ENCODE results near the gene ARPC5L. TPM values are rescaled to one million over a fixed set of nuclear protein-coding genes. Genes with fewer than 3 reads are reported as not detected.

ARPC5L gene
- total RNA-seq, 1 donor from 2014 or later: 52.8 TPM

- DNase-seq (ENCODE audit: extremely low read depth, low read depth, low spot score): no peak
These were observed 1.2 kb upstream of the ARPC5L start for GRCh38 chr9:124860582-124861341.

DNA sequence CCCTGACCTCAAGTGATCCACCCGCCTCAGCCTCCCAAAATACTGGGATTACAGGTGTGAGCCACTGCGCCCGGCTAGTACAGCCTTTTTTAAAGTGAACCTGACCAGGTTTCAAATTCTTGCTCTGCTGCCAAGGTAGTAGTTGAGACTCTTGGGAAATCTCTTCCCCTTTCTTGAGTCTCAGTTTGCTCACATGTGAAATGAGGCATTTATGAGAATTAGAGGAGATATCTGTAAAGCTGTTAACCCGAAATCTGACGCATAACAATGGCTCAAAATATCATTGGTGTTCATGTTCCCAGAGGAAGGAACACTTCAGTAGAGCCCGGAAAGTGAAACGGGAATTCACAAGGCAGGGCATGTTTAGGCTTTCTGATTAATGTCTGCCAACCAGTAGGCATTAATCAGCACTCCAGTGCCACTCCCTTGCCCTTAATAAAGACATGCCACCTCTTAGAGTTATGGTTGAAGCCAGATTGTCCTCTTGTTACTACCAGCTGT is 1.5 kb downstream of the ARPC5L start:
- DNase-seq (ENCODE audit: extremely low read depth, low read depth, low spot score): no peak

DNA sequence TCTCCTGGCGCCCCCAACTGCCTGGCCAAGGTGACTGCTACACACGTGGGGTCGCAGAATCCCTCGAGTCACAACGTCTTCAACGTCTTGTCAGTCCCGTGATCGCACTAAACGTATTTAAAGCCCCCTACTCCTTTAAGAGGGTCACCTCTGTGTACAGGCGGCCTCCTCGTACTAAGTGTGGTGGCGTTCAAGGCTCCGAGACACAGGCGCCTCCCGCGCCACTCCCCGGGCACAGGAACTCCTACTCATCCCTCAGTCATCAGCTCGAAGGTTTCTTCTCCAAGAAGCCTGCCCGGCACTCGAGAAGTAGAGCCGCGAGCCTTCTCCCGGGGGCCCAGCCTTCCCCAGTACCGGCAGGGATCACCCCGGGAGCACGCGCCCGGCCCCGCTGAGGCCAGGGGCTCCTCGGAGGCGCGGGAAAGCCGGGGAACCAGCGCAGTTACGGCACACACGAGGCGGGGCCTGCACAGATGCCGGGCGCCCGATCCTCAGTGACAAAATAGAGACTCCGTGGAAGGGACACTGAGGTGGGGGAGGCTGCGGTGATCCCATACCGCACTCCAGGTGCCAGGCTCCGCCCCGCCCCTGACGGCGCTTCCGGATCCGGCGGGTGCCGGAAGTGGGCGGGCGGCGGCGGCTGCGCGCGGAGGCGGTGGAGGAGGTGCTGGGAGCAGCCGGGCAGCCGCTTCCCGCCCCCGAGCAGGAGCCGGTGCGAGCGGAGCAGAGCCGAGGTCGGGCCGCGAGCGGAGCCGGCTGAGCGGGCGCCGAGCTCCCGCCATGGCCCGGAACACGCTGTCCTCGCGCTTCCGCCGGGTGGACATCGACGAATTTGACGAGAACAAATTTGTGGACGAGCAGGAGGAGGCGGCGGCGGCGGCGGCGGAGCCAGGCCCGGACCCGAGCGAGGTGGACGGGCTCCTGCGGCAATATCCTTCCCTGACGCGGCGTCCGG is 6.9 kb downstream of the ARPC5L start:
- DNase-seq (ENCODE audit: extremely low read depth, low read depth, low spot score): no peak

GRCh38 chr9:124869466-124869985 is 7.6 kb downstream of the ARPC5L start:
- no peak for DNase-seq (ENCODE audit: extremely low read depth, low read depth, low spot score)

DNA sequence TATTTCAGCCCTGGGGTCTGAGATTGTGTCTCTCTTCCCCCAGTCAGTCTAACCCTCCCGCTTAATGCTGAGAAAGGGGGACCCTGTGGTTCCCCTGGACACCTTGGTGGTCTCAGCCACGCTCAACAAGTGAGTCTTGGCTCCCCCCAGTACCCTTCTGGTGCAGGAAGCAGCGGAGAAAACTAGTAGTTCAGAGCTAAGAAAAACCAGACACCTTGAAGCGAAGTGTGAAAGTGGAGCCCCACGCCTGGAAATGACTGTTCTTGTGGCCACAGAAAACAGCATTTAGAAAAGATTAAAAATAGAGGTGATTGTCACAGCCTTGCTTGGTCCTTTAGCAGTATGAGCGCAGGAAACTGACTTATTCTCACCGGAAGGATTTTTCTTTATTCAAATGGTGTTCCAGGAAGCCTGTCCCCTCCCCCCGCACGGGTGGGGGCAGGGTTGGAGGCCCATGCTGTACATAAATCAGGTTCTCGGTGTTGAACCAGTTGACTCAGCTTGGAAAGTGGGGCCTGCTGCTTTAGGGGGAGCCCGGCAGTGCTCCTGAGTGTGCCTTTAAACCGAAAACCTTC is 8.1 kb downstream of the ARPC5L start:
- DNase-seq (ENCODE audit: extremely low read depth, low read depth, low spot score): no peak

GRCh38 chr9:124870723-124871122 is 8.8 kb downstream of the ARPC5L start:
- no peak for DNase-seq (ENCODE audit: extremely low read depth, low read depth, low spot score)

GRCh38 chr9:124871156-124871561 is 9.2 kb downstream of the ARPC5L start:
- DNase-seq (ENCODE audit: extremely low read depth, low read depth, low spot score): no peak

DNA sequence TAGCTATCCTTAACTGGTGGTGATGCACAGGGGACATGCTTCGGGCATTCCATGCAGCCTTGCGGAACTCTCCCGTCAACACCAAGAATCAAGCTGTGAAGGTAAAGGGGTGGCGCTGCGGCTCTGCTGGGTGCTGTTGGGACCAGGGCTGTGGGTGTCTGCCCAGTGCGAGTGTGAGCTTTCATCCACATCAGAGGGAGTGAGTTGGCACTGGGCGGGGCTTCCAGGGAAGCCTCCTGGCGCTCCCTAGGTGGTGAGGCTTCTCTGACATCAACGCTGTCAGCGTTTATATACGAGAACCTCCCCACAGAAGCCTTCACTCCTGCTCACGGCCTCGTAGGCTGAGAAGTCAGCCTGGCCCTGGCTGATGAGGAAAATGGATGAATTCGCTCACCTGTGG is 11.7 kb downstream of the ARPC5L start:
- DNase-seq (ENCODE audit: extremely low read depth, low read depth, low spot score): no peak

GRCh38 chr9:124875501-124875900 is 13.6 kb downstream of the ARPC5L start:
- DNase-seq (ENCODE audit: extremely low read depth, low read depth, low spot score): no peak

- DNase-seq (ENCODE audit: extremely low read depth, low read depth, low spot score): no peak
These were observed 15.3 kb downstream of the ARPC5L start for GRCh38 chr9:124877021-124877782.

DNA sequence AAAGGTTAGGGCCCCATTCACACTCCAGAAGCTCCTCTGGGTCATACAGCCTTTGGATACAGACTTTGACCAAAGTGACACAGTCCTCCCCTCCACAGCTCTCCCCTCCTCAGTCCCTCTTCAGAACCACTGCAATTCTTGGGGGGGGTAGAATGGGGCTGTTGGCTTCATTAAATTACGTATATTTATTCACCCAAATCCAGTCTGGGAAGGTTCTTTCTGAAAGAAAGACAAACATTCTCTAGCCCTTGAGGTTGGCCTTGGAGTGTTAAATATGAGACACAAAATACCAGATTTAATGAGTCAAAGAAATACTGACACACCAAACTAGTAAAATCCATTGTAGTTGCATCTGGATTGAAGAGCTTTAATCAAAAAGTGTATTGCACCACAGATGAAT is 16.1 kb downstream of the ARPC5L start:
- DNase-seq (ENCODE audit: extremely low read depth, low read depth, low spot score): no peak

DNA sequence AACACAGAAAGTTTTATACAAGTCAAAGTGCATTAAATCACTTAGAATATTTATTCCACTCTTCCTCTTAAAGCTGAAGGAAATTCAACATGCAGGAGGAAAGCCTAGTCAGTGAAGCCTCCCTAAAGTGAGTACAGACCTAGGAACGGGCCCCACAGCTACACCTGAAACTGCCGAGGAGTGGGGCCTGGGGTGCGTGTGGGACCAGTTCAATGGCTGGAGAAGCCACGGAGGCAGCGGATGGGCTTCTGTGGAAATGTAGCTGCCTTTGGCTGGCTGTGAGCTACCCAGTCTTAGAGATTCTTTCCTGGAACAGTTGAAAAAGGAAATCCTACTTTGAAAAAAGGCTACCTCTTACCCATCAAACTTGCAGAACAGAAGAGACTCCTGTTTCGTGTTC is 16.6 kb downstream of the ARPC5L start:
- no peak for DNase-seq (ENCODE audit: extremely low read depth, low read depth, low spot score)

DNA sequence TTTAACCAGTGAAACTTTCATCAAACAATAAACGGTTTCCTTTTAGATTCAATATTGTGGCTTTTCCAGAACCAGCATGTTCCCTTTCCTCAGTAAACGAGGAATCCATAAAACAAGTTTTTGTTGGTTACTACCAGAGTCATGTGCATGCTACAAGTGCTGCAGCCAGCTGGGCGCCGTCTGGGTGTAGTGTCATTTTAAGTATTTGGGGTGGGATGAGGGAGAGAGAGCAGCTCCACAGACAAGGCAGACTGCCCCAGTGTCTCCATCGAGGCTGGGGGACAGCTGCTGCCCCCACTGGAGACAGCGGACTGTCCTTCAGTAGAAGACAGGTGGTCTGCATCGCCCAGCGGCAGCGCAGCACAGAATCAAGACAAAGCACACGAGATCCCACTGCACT is 17.3 kb downstream of the ARPC5L start:
- no peak for DNase-seq (ENCODE audit: extremely low read depth, low read depth, low spot score)

GRCh38 chr9:124880501-124880900 is 18.6 kb downstream of the ARPC5L start:
- no peak for DNase-seq (ENCODE audit: extremely low read depth, low read depth, low spot score)

- DNase-seq (ENCODE audit: extremely low read depth, low read depth, low spot score): no peak
These were observed 19.3 kb downstream of the ARPC5L start for GRCh38 chr9:124881138-124881743.

- DNase-seq (ENCODE audit: extremely low read depth, low read depth, low spot score): no peak
These were observed 20.3 kb downstream of the ARPC5L start for GRCh38 chr9:124882231-124882630.

DNA sequence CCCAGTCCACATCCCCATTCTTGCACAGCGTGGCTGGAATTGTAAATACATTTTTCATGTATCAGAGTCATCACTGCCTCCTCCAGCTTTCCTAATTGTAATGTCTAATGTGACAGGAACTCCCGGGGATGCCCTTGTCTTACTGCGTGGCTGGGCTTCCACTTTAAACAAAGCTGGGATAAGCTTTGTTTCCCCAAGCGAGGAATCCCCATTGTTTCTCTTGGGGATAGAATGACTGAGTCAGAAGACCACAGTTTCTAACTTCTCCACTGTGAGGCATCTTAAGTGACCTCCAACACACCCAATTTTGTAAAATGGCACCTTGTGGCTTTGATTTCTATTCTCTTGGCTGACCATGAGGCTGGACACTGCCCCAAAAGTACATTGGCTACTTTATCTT is 22.4 kb downstream of the ARPC5L start:
- no peak for DNase-seq (ENCODE audit: extremely low read depth, low read depth, low spot score)

DNA sequence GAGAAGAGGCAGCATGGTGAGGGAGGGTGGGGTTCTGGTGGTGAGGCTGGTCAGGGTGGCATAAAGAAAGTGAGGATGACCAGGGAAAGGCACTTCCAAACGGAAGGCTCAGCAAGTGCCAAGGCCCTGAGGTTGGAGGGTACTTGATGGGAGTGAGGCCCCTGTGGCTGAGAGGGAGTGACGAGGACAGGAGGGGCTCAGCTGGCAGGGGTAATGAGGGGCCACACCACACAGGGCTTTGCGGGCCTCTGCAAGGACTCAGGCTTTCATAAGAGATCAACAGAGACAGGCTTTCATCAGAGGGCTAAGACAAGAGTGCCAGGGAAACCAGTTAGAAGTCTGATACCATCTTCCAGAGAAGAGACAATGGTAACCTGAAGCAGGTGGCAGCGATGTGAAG is 23.6 kb downstream of the ARPC5L start:
- no peak for DNase-seq (ENCODE audit: extremely low read depth, low read depth, low spot score)

DNA sequence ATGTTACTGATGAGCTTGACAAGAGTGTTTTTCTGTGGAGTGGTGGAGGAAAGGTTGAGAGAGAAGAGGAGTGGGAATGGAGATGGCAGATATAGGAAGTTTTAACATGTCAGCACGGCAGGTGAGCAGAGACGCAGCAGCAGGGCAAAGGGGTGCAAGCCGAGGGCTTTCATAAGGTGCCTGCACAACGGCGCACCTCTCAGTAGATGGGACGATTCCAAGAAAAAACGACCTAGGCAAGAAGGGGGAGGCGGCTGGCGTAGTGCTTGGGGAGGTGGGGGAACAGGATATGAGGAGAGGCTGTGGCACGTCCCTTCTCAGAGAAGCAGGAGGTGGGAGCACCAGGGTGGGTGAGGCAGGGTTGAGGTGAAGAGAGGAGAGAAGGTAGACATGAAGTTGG is 24.5 kb downstream of the ARPC5L start:
- no peak for DNase-seq (ENCODE audit: extremely low read depth, low read depth, low spot score)

Measured in glomerular endothelial cell (primary cell).